ENCODE measurements around the gene C2orf15.
"Not testable (repeated sequence)": the region's sequence is repeated elsewhere in the genome, so short reads cannot be mapped to it uniquely, and the experiment has no call there.

The C2orf15 gene

GRCh38 chr2:99141110-99142108 lies at the start of gene C2orf15:
TSS of gene C2orf15 (plus strand) at chr2:99141707. CDS start at chr2:99150559, 8,852 bp downstream.
- DNase-seq (ENCODE audit: low read depth, low spot score) = peak; percentile 95

- no peak for DNase-seq (ENCODE audit: low read depth, low spot score)
These were observed 44.8 kb upstream of the C2orf15 start for GRCh38 chr2:99096728-99097127.

- no peak for DNase-seq (ENCODE audit: low read depth, low spot score)
These were observed 39.8 kb upstream of the C2orf15 start for GRCh38 chr2:99101697-99102096.

GRCh38 chr2:99104006-99104405 lies 37.5 kb upstream of the C2orf15 start:
- no peak for DNase-seq (ENCODE audit: low read depth, low spot score)

- DNase-seq (ENCODE audit: low read depth, low spot score) = no peak
These were observed 34.6 kb upstream of the C2orf15 start for GRCh38 chr2:99106913-99107312.

GRCh38 chr2:99111236-99111635 lies 30.3 kb upstream of the C2orf15 start:
- DNase-seq (ENCODE audit: low read depth, low spot score) = no peak

- no peak for DNase-seq (ENCODE audit: low read depth, low spot score)
These were observed 29.6 kb upstream of the C2orf15 start for GRCh38 chr2:99111945-99112344.

GRCh38 chr2:99112617-99113016 lies 28.9 kb upstream of the C2orf15 start:
- no peak for DNase-seq (ENCODE audit: low read depth, low spot score)

- no peak for DNase-seq (ENCODE audit: low read depth, low spot score)
These were observed 13.5 kb upstream of the C2orf15 start for GRCh38 chr2:99127981-99128380.

GRCh38 chr2:99135044-99135556 lies 6.4 kb upstream of the C2orf15 start:
- DNase-seq (ENCODE audit: low read depth, low spot score) = not testable (repeated sequence)

GRCh38 chr2:99139003-99139402 lies 2.5 kb upstream of the C2orf15 start:
- DNase-seq (ENCODE audit: low read depth, low spot score) = no peak

- no peak for DNase-seq (ENCODE audit: low read depth, low spot score)
These were observed 1.2 kb upstream of the C2orf15 start for GRCh38 chr2:99140056-99140859.

GRCh38 chr2:99140860-99141109 lies 722 bp upstream of the C2orf15 start:
- no peak for DNase-seq (ENCODE audit: low read depth, low spot score)

GRCh38 chr2:99150706-99151105 lies 9.2 kb downstream of the C2orf15 start:
- DNase-seq (ENCODE audit: low read depth, low spot score) = no peak

GRCh38 chr2:99152199-99152895 lies 10.8 kb downstream of the C2orf15 start:
- no peak for DNase-seq (ENCODE audit: low read depth, low spot score)

GRCh38 chr2:99153921-99154604 lies 12.6 kb downstream of the C2orf15 start:
- DNase-seq (ENCODE audit: low read depth, low spot score) = no peak

- DNase-seq (ENCODE audit: low read depth, low spot score) = peak; percentile 90
These were observed 13.4 kb downstream of the C2orf15 start, which contains the start of the genes LIPT1 and TSGA10 for GRCh38 chr2:99154643-99155536. TSS of gene LIPT1 (plus strand) at chr2:99154967. CDS start at chr2:99161958, 6,991 bp downstream. TSS of gene TSGA10 (minus strand) at chr2:99154942. CDS start at chr2:99109439, 45,503 bp downstream.

GRCh38 chr2:99156891-99157290 lies 15.4 kb downstream of the C2orf15 start:
- DNase-seq (ENCODE audit: low read depth, low spot score) = no peak

- no peak for DNase-seq (ENCODE audit: low read depth, low spot score)
These were observed 17.1 kb downstream of the C2orf15 start for GRCh38 chr2:99158599-99158998.

- DNase-seq (ENCODE audit: low read depth, low spot score) = no peak
These were observed 18.1 kb downstream of the C2orf15 start for GRCh38 chr2:99159594-99159993.
